Vagina (tissue), 2 donors: ENCODE results near the gene HMMR.

Experiments used
- POLR2A ChIP-seq, 2 donors: fragments of 450-650 bp; IDR thresholded peaks; one replicate each; pipeline ENCODE4 v1.6.1; 2017; ENCODE audit warnings: antibody characterized with exemption in 2 of 2, mild to moderate bottlenecking in 2 of 2, moderate library complexity in 2 of 2
- TF ChIP-seq, protein P1 (sequence below), 3 experiments: fragments of 450-650 bp in 2 of 3; fragments of 200-600 bp in 1 of 3; sonication (generic) in 1 of 3; IDR thresholded peaks; one replicate each; pipeline ENCODE4 v1.5.1; 2017 to 2019; ENCODE audit warnings: antibody characterized with exemption in 3 of 3, mild to moderate bottlenecking in 2 of 3, moderate library complexity in 2 of 3

- no peak for TF ChIP-seq POLR2A (IDR thresholded peaks at IDR 0.05)
- TF ChIP-seq, protein P1, sequence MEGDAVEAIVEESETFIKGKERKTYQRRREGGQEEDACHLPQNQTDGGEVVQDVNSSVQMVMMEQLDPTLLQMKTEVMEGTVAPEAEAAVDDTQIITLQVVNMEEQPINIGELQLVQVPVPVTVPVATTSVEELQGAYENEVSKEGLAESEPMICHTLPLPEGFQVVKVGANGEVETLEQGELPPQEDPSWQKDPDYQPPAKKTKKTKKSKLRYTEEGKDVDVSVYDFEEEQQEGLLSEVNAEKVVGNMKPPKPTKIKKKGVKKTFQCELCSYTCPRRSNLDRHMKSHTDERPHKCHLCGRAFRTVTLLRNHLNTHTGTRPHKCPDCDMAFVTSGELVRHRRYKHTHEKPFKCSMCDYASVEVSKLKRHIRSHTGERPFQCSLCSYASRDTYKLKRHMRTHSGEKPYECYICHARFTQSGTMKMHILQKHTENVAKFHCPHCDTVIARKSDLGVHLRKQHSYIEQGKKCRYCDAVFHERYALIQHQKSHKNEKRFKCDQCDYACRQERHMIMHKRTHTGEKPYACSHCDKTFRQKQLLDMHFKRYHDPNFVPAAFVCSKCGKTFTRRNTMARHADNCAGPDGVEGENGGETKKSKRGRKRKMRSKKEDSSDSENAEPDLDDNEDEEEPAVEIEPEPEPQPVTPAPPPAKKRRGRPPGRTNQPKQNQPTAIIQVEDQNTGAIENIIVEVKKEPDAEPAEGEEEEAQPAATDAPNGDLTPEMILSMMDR (IDR thresholded peaks at IDR 0.05): no peak
These were observed 19.5 kb upstream of the HMMR start for GRCh38 chr5:163440954-163441353.
